Stimulated activated CD8-positive, alpha-beta memory T cell treated with anti-CD3 and anti-CD28 coated beads, Interleukin-12 subunit alpha, Interleukin-12 subunit beta, amount 100 ng/mL, for 1 hour (primary cell): ENCODE measurements around the gene TMEM232.

Experiments used
- DNase-seq: peaks from one replicate; pipeline ENCODE4 v3.0.0-alpha.2; 2020; ENCODE audit warnings: low read depth

The TMEM232 gene

DNA sequence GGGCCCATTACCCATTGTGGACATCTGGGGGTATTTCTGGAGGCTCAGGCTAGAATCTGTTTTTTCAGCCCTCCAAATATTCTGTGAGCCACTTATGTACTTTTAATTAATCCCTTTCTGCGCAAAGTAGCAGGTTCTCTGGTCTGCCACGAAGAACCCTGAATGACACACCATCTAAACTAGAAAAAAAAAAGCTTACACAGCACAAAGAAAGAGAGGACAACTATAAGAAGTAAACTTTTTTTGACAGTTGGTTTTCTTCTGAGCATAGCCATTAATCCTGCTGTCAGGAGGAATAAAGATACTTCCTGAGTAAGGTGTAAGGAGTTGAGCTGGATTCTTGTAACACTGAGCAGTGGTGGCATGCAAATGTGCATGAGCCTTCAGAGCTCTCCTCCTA, 327.5 kb downstream of the TMEM232 start:
- no peak for DNase-seq

DNA sequence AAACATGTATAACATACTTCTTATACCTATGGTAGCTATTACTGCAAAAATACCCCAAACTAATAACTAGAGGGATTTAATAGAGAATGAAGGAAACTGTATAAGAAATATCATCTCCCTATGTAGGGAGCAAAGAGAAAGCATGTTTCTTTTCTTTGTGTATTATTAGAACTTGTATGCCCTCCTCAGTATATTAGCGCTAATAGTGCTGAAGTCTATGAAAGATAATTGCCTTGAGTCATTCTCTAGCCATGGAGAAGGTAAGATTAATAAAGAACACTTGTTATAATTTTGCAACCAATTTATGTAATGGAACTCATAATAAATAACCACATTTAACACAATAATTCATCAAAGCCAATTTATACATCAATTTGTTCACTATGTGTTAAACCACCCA, 329.2 kb downstream of the TMEM232 start:
- DNase-seq, result no peak

DNA sequence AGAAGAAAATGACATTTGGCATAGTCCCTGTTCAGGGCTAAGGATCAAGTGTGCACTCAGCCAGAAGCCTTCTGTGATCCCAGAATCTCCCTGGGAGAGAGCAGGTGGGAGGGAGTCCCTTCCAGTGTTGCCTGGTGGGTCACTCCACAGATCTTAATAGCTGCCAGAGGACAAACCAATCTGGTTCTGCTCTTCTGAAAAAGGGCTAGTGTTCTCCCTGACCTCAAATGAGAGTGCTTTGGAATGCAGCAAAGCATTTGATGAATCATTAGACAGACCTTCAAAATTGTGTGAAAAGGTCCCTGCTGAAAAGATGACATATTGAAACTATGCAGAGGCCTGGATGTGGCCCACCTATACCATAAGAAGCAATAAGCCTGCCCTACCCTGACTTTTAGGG, 339.7 kb downstream of the TMEM232 start:
- no peak for DNase-seq

DNA sequence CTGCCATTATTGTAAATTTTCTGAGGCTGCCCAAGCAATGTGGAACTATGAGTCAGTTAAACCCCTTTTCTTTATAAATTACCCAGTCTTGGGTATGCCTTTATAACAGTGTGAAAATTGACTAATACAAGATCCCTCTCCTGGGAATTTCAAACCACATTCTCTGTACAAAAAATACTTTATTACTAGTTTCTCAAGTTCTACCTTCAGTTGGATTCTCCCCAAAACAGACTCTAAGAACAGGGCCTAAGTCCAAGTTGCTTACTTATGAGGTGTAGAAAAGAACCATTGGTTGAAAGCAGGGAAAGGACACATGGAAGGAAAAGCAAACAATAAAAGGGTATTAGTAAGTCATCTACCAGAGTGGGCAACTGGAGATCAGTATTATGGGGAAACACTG, 343.2 kb downstream of the TMEM232 start:
- DNase-seq, result no peak

DNA sequence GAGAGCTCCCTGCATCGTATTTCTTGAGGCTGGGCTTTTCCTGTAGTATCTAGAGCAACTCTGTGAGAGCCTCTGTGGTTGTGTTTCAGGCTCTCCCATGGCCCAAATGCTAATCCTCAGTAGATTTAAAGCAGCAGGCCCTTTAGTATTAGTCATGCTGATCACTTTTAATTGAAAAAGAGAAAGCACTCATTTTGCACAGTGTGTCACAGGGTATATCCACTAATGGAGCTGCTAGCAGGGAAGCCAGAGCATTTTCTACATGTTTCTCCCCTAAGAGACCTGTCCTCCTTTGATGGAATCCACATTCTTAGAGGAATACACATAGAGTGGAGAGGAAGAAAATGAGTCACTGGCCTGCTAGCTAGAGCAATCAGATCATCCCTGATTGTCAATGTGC, 348.5 kb downstream of the TMEM232 start:
- no peak for DNase-seq

DNA sequence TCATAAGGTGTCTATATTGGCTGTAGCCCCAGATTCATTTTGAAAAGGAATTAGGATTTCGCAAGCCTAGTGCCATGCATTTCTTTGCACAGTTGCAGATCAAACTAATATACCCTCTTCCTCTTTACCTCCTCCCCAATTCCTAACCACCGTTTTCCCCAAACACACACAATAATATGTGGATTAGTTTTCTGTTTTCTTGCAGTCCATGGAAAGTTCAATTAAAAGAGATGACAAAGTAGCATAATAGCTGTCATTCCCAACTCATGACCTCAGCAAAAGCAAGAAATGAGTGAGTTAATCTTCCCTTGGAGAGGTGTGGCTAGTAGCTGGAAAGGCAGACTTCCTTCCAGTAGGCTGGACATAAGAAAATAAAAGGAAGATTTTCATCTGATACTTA, 349.1 kb downstream of the TMEM232 start:
- DNase-seq, result no peak

DNA sequence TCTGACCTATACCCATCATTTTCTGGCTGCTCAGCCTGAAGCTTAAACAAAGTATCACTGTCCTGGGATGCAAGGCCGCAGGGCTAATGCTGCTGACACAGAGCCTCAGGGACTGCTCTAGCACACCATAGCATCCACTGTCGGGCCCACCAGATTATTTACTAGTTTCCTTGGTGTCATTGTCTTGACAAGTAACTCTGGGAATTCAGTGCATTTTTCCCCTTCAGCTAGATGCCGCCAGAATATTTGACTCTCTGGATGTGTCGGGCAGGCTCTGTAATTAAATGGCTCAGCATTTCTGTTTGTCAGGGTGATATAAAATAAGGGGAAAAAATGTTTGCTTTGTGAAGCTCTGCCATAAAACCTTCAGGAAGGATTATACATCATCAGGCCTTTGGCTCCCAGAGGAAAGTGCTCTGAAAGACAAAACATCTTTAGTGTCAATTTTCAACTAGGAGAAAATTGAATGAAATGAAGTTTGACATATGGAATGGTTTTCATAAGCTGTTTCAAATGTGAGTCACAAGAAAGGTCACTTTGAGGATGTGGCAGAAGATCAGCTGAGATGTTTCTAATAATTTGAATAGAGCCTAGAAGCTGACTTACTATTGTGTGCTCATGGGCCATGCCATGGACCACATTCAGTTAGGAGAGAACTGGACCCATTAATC, 350.1 kb downstream of the TMEM232 start:
- DNase-seq, result no peak

DNA sequence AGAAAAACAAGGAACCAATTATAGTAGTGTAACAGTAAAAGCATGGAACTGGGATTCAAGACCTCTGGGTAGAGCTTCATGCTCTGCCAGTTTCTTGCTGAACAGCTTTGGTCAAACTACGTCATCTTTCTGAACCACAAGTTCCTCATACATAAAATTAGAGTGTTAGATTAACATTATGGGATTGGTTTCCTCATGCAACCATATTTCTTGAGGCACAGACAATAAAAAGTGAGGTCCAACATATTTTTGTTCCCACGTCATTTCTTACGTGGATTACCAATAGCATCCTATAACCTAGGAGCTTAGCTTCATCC, 354.8 kb downstream of the TMEM232 start:
- DNase-seq, result no peak

DNA sequence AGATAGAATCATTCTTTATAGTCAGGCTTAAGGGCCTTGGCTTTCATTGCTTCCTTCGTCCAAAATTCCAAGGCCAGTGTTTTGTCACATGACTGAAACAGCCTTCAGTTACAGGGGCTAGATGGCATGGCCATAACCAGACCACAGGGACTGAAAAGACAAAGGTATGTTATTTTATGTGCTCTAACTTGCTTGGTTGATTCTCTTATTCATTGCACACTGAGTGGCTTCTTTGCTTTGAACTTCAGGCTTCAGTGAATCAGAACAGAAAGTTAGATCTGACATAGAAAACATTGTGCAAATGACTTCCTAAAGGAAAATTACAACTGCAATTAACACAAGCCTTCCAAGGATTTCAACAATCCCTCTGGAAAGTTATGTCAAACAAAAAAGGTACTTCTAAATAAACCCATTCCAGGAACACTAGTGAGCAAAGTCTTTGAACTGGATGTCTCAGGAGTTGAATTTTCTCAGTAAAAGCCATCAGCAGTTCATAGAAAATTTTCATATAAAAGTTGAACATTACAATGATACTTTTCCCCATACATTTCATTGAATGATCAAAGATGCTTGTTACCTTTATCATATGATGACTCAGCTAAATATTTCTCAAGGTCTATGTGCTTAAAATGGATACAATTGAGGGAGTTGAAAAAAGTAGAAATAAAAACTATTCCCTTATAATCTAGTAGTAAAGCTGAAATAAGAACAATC, 355.3 kb downstream of the TMEM232 start:
- DNase-seq, result no peak
